NCI-H128 (cell line): ENCODE results near the gene APLP2.
"Not testable (repeated sequence)": the region's sequence is repeated elsewhere in the genome, so short reads cannot be mapped to it uniquely, and the experiment has no call there.

Experiments used
- DNase-seq: peaks from one replicate; lab custom pipeline; 2025; ENCODE audit not compliant: unreplicated experiment; lab: John Stamatoyannopoulos, UW

The APLP2 gene

GRCh38 chr11:130089674-130090073 lies 20.0 kb downstream of the APLP2 start:
- DNase-seq, result no peak

- not testable (repeated sequence) for DNase-seq
Measured at GRCh38 chr11:130090517-130090916, 20.8 kb downstream of the APLP2 start.

GRCh38 chr11:130091169-130091568 lies 21.5 kb downstream of the APLP2 start:
- not testable (repeated sequence) for DNase-seq

GRCh38 chr11:130092661-130093060 lies 23.0 kb downstream of the APLP2 start:
- no peak for DNase-seq

GRCh38 chr11:130094614-130095013 lies 24.9 kb downstream of the APLP2 start:
- DNase-seq, result no peak

GRCh38 chr11:130095326-130095725 lies 25.6 kb downstream of the APLP2 start:
- no peak for DNase-seq

GRCh38 chr11:130096042-130096441 lies 26.3 kb downstream of the APLP2 start:
- DNase-seq, result no peak

- DNase-seq, result no peak
Measured at GRCh38 chr11:130096823-130097222, 27.1 kb downstream of the APLP2 start.

GRCh38 chr11:130097285-130097684 lies 27.6 kb downstream of the APLP2 start:
- DNase-seq, result no peak

- DNase-seq, result no peak
Measured at GRCh38 chr11:130099356-130099755, 29.7 kb downstream of the APLP2 start.

- no peak for DNase-seq
Measured at GRCh38 chr11:130100381-130101095, 30.8 kb downstream of the APLP2 start.

- no peak for DNase-seq
Measured at GRCh38 chr11:130101661-130102060, 32.0 kb downstream of the APLP2 start.

- no peak for DNase-seq
Measured at GRCh38 chr11:130102301-130103249, 32.9 kb downstream of the APLP2 start.

GRCh38 chr11:130103296-130103814 lies 33.7 kb downstream of the APLP2 start:
- no peak for DNase-seq

GRCh38 chr11:130106381-130106780 lies 36.7 kb downstream of the APLP2 start:
- DNase-seq, result no peak

GRCh38 chr11:130108671-130109070 lies 39.0 kb downstream of the APLP2 start:
- not testable (repeated sequence) for DNase-seq

- DNase-seq, result no peak
Measured at GRCh38 chr11:130109386-130109785, 39.7 kb downstream of the APLP2 start.

- no peak for DNase-seq
Measured at GRCh38 chr11:130110339-130111108, 40.8 kb downstream of the APLP2 start.

GRCh38 chr11:130112071-130112830 lies 42.6 kb downstream of the APLP2 start:
- DNase-seq, result no peak

GRCh38 chr11:130114281-130114680 lies 44.6 kb downstream of the APLP2 start:
- DNase-seq, result no peak
